Nephron (organoid): ENCODE measurements around the gene SUGP1.

Experiments used
- H3K27ac Mint-ChIP-seq, 3 experiments: 2 replicates each; pipeline ENCODE4 v1.8.0; 2020; ENCODE audit warnings: mixed read lengths in 3 of 3, mild to moderate bottlenecking in 2 of 3, moderate library complexity in 1 of 3
- H3K27me3 Mint-ChIP-seq: 2 replicates; pipeline ENCODE4 v1.8.0; 2021; ENCODE audit warnings: low read depth, mild to moderate bottlenecking, moderate library complexity, mixed read lengths
- H3K36me3 Mint-ChIP-seq: 2 replicates; pipeline ENCODE4 v1.8.0; 2020; ENCODE audit warnings: low read depth, mixed read lengths
- H3K4me1 Mint-ChIP-seq: 2 replicates; pipeline ENCODE4 v1.8.0; 2020; ENCODE audit warnings: mixed read lengths
- H3K4me3 Mint-ChIP-seq, 3 experiments: 2 replicates each; pipeline ENCODE4 v1.8.0; 2020; ENCODE audit warnings: mild to moderate bottlenecking in 3 of 3, mixed read lengths in 3 of 3, moderate library complexity in 2 of 3
- H3K9me3 Mint-ChIP-seq: 2 replicates; pipeline ENCODE4 v1.8.0; 2020; ENCODE audit warnings: mixed read lengths
- CTCF ChIP-seq, 3 experiments: fragments of 200-600 bp; sonication (generic); IDR thresholded peaks; one replicate each; pipeline ENCODE4 v1.5.0; 2021; ENCODE audit warnings: antibody characterized with exemption in 3 of 3; ENCODE audit not compliant: unreplicated experiment in 3 of 3

SUGP1 gene

GRCh38 chr19:19303411-19303810 is 16.9 kb downstream of the SUGP1 start:
- Mint-ChIP-seq H3K9me3 (no peaks in the 10 kb centered on the region), H3K27ac (no peak overlapping the region), H3K36me3 (peaks cover 41% of the 10 kb centered on the region), H3K4me3 (no peak overlapping the region), H3K4me1 (peaks cover 3% of the 10 kb centered on the region), H3K27me3 (no peaks in the 10 kb centered on the region)
- no peak for TF ChIP-seq CTCF (IDR thresholded peaks at IDR 0.05; ENCODE audit: unreplicated experiment in 3 of 3)

- no peak for TF ChIP-seq CTCF (IDR thresholded peaks at IDR 0.05; ENCODE audit: unreplicated experiment in 3 of 3)
- peaks cover 39% of the 10 kb centered on the region for H3K36me3 Mint-ChIP-seq
- H3K4me3 Mint-ChIP-seq, result no peak overlapping the region
- no peaks in the 10 kb centered on the region for H3K9me3 Mint-ChIP-seq
- H3K27ac Mint-ChIP-seq, result no peak overlapping the region
- peaks cover 5% of the 10 kb centered on the region for H3K4me1 Mint-ChIP-seq
- H3K27me3 Mint-ChIP-seq, result no peaks in the 10 kb centered on the region
Measured at GRCh38 chr19:19300613-19301012, 19.7 kb downstream of the SUGP1 start.

GRCh38 chr19:19297759-19298158 is 22.6 kb downstream of the SUGP1 start:
- Mint-ChIP-seq H3K4me1 (peaks cover 5% of the 10 kb centered on the region), H3K4me3 (no peak overlapping the region), H3K36me3 (peaks cover 54% of the 10 kb centered on the region), H3K27ac (no peak overlapping the region), H3K27me3 (no peaks in the 10 kb centered on the region), H3K9me3 (peaks cover 3% of the 10 kb centered on the region)
- no peak for TF ChIP-seq CTCF (IDR thresholded peaks at IDR 0.05; ENCODE audit: unreplicated experiment in 3 of 3)

- Mint-ChIP-seq H3K27me3 (no peaks in the 10 kb centered on the region), H3K4me3 (no peak overlapping the region)
Measured at GRCh38 chr19:19296953-19297689, 23.2 kb downstream of the SUGP1 start.

GRCh38 chr19:19294914-19295313 is 25.4 kb downstream of the SUGP1 start:
- peaks cover 63% of the 10 kb centered on the region for H3K36me3 Mint-ChIP-seq
- H3K27me3 Mint-ChIP-seq, result no peaks in the 10 kb centered on the region
- peaks cover 5% of the 10 kb centered on the region for H3K9me3 Mint-ChIP-seq
- no peak overlapping the region for H3K4me3 Mint-ChIP-seq
- H3K27ac Mint-ChIP-seq, result no peak overlapping the region
- peaks cover 5% of the 10 kb centered on the region for H3K4me1 Mint-ChIP-seq
- TF ChIP-seq CTCF (IDR thresholded peaks at IDR 0.05; ENCODE audit: unreplicated experiment in 3 of 3), result no peak

More at GRCh38 chr19:19296953-19297689, 23.2 kb downstream of the SUGP1 start:
- Mint-ChIP-seq H3K9me3 (peaks cover 3% of the 10 kb centered on the region), H3K4me1 (peaks cover 5% of the 10 kb centered on the region), H3K36me3 (peaks cover 57% of the 10 kb centered on the region), H3K27ac (no peak overlapping the region)
- TF ChIP-seq CTCF (IDR thresholded peaks at IDR 0.05; ENCODE audit: unreplicated experiment in 3 of 3), result no peak

- Mint-ChIP-seq H3K4me3 (no peak overlapping the region), H3K27ac (no peak overlapping the region), H3K27me3 (no peaks in the 10 kb centered on the region)
Measured at GRCh38 chr19:19292607-19293006, 27.7 kb downstream of the SUGP1 start.

More at GRCh38 chr19:19292607-19293006, 27.7 kb downstream of the SUGP1 start:
- H3K9me3 Mint-ChIP-seq, result peaks cover 5% of the 10 kb centered on the region
- H3K36me3 Mint-ChIP-seq, result peaks cover 68% of the 10 kb centered on the region
- H3K4me1 Mint-ChIP-seq, result no peaks in the 10 kb centered on the region
- TF ChIP-seq CTCF (IDR thresholded peaks at IDR 0.05; ENCODE audit: unreplicated experiment in 3 of 3), result no peak
